A549 treated with CpdA at 1 μM for 4 hours (cell line): ENCODE measurements around the gene VSTM5. TPM values are rescaled to one million over a fixed set of nuclear protein-coding genes. Genes with fewer than 3 reads are reported as not detected.

Experiments
- total RNA-seq: library from RNA; stranded (reverse); fragments of 200-300 nt; extraction: Qiagen RNA extraction; gene quantifications from 5 replicates; pipeline ENCODE4 v1.2.3, GENCODE V29; 2022; ENCODE audit warnings: low read depth

Gene VSTM5
- total RNA-seq, result 0.01 TPM in 1 of 5 replicates, not detected in the others

GRCh38 chr11:93850594-93851018 lies at the start of gene VSTM5:
Gene VSTM5 (minus strand): TSS chr11:93850618. CDS start chr11:93850502, 116 bp downstream.

GRCh38 chr11:93784145-93784934 lies 66.1 kb downstream of the VSTM5 start, which contains the start of gene MED17:
Gene MED17 (plus strand): TSS chr11:93784282. CDS start chr11:93784514, 232 bp downstream.

Other genes starting within 250 kb of the VSTM5 start
- gene CEP295, start 188.9 kb downstream of the VSTM5 start, total RNA-seq, result 5.2 to 10.5 TPM (median 6.1 TPM) in 5 replicates
- 89.3 to 98.7 TPM (median 93.1 TPM) in 5 replicates for gene TAF1D, start 109.1 kb downstream of the VSTM5 start, total RNA-seq
- gene C11orf54, start 108.9 kb downstream of the VSTM5 start, total RNA-seq, result 11.5 to 13.1 TPM (median 12.0 TPM) in 5 replicates
- gene MED17, start 66.3 kb downstream of the VSTM5 start, total RNA-seq, result 19.8 to 23.1 TPM (median 21.7 TPM) in 5 replicates
- not detected in 5 replicates for gene HEPHL1, start 170.7 kb upstream of the VSTM5 start, total RNA-seq